PC-3 (cell line): ENCODE measurements around the gene NEBL. TPM values are rescaled to one million over a fixed set of nuclear protein-coding genes. Genes with fewer than 3 reads are reported as not detected.

Experiments used
- ATAC-seq: fragments of 200-7000 bp; cut with Tn5 transposase; 2 replicates; pipeline ENCODE4 v1.9.1; 2020; ENCODE audit warnings: mild to moderate bottlenecking, moderate library complexity
- BruUV-seq: library from RNA; stranded (reverse); fragments of 400-500 nt; replicated peaks from 2 replicates; lab custom pipeline; 2021; lab: Mats Ljungman, UMichigan
- CTCF ChIA-PET: fragments of 300-600 bp; sonication (Branson Sonifier 250); formaldehyde crosslinking; loops from one replicate; lab custom pipeline; 2022; ENCODE audit warnings: antibody characterized with exemption; lab: Charles Lee
- POLR2A ChIA-PET: fragments of 300-600 bp; sonication (Branson Sonifier 250); formaldehyde crosslinking; loops from one replicate; lab custom pipeline; 2022; ENCODE audit warnings: antibody characterized with exemption; ENCODE audit not compliant: unreplicated experiment; lab: Charles Lee
- DNase-seq: peaks from one replicate; pipeline ENCODE4 v3.0.0-alpha.2; 2015
- H2AFZ ChIP-seq: fragments of 300-600 bp; sonication (generic); 2 replicates; pipeline ENCODE4 v1.6.0; 2016; ENCODE audit warnings: antibody characterized with exemption, low read length
- H3F3A ChIP-seq: fragments of 300-600 bp; sonication (generic); one replicate; pipeline ENCODE4 v1.6.0; 2017; ENCODE audit warnings: antibody characterized with exemption, low read length, control low read depth, mild to moderate bottlenecking; ENCODE audit not compliant: unreplicated experiment
- H3K27ac ChIP-seq: fragments of 300-600 bp; sonication (generic); 2 replicates; pipeline ENCODE4 v1.5.1; 2016; ENCODE audit warnings: mild to moderate bottlenecking, low read length
- H3K27me3 ChIP-seq: fragments of 300-600 bp; sonication (generic); 2 replicates; pipeline ENCODE4 v1.6.1; 2016; ENCODE audit warnings: low read length, mixed read lengths
- H3K36me3 ChIP-seq: fragments of 300-600 bp; sonication (generic); 2 replicates; pipeline ENCODE4 v1.6.1; 2016; ENCODE audit warnings: low read depth, mixed run types, low read length, mixed read lengths
- H3K4me1 ChIP-seq: fragments of 300-600 bp; sonication (generic); 2 replicates; pipeline ENCODE4 v1.5.1; 2016; ENCODE audit warnings: low read length; ENCODE audit not compliant: insufficient read depth
- H3K4me2 ChIP-seq: fragments of 300-600 bp; sonication (generic); 2 replicates; pipeline ENCODE4 v1.6.0; 2016; ENCODE audit warnings: low read length
- H3K4me3 ChIP-seq: fragments of 300-600 bp; sonication (generic); 2 replicates; pipeline ENCODE4 v1.5.1; 2016; ENCODE audit warnings: mild to moderate bottlenecking, low read length, mixed read lengths
- H3K79me2 ChIP-seq: fragments of 300-600 bp; sonication (generic); 2 replicates; pipeline ENCODE4 v1.6.1; 2017; ENCODE audit warnings: low read length, mixed read lengths
- H3K9ac ChIP-seq: fragments of 300-600 bp; sonication (generic); 2 replicates; pipeline ENCODE4 v1.6.0; 2016; ENCODE audit warnings: mild to moderate bottlenecking, low read length
- H3K9me2 ChIP-seq: fragments of 300-600 bp; sonication (generic); replicated peaks from 2 replicates; pipeline ENCODE4 v1.6.1; 2016; ENCODE audit warnings: mixed run types, low read length, mixed read lengths
- H3K9me3 ChIP-seq: fragments of 300-600 bp; sonication (generic); 2 replicates; pipeline ENCODE4 v1.6.1; 2016; ENCODE audit warnings: low read length, mixed read lengths
- H4K20me1 ChIP-seq: fragments of 300-600 bp; sonication (generic); 2 replicates; pipeline ENCODE4 v1.6.1; 2016; ENCODE audit warnings: low read length, mixed read lengths
- EZH2 ChIP-seq: fragments of 300-600 bp; sonication (generic); IDR thresholded peaks from one replicate; pipeline ENCODE4 v1.6.1; 2017; ENCODE audit warnings: antibody characterized with exemption, mild to moderate bottlenecking, low read length; ENCODE audit not compliant: unreplicated experiment
- EZH2phosphoT487 ChIP-seq: fragments of 300-600 bp; sonication (generic); IDR thresholded peaks from 2 replicates; pipeline ENCODE4 v1.6.1; 2018; ENCODE audit warnings: mild to moderate bottlenecking, antibody characterized with exemption, low read length, borderline replicate concordance
- intact Hi-C: fragments of 100-400 bp; cut with micrococcal nuclease; formaldehyde crosslinking; loops from 2 replicates; pipeline ENCODE4 v1.9.0; 2023
- total RNA-seq: library from RNA; depleted of rRNA; stranded (reverse); fragments of >200 nt; gene quantifications from 2 replicates; pipeline ENCODE4 v1.2.3, GENCODE V29; 2014
- TF ChIP-seq, protein P1 (sequence below): fragments of 300-600 bp; sonication (generic); conservative IDR thresholded peaks from 2 replicates; pipeline ENCODE4 v1.5.1; 2017; ENCODE audit warnings: antibody characterized with exemption, low read depth, mild to moderate bottlenecking, low read length

Gene NEBL
- total RNA-seq, 1 experiment from 2014 or later, result 14.7 TPM

DNA sequence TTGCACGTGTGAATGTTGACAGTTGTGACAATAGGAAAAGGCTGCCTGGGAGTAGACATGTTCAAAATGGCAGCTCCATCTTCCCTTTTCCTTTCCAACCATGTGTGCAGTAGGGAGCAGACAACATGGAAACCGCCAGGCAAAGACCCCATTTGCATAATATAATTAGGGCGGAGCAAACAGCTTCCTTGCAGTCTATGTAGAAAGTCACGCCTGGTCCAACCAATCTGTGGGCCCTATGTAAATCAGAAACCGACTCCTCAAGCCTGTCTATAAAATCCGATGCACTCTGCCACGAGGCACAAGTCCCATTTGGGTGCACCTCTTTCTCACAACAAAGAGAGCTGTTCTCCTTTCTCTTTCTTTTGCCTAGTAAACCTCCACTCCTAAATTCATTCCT is 19.6 kb downstream of the NEBL start:
- Histone ChIP-seq H4K20me1 (no peaks in the 10 kb centered on the region), H3K9me2 (no peaks in the 10 kb centered on the region), H3K4me1 (peaks cover 29% of the 10 kb centered on the region), H3K79me2 (no peaks in the 10 kb centered on the region), H3K9me3 (no peaks in the 10 kb centered on the region), H3F3A (no peaks in the 10 kb centered on the region), H3K4me2 (peak overlapping the region; percentile 79), H2AFZ (no peak overlapping the region), H3K27me3 (no peaks in the 10 kb centered on the region), H3K4me3 (no peak overlapping the region), H3K9ac (peak overlapping the region; percentile 93), H3K27ac (peak overlapping the region; percentile 99), H3K36me3 (no peaks in the 10 kb centered on the region; the same call in 1 of the 2 replicates)
- no peak for ATAC-seq
- BruUV-seq, result no TSS peak
- intact Hi-C loops, result loop anchor here (5.0 to 10.0 kb wide), 2 partner anchors 287 to 395 kb away; no protein-coding TSS in a partner anchor
- DNase-seq, result no peak
- ChIA-PET CTCF (no interaction called here), POLR2A (no interaction called here)
- TF ChIP-seq, protein P1, sequence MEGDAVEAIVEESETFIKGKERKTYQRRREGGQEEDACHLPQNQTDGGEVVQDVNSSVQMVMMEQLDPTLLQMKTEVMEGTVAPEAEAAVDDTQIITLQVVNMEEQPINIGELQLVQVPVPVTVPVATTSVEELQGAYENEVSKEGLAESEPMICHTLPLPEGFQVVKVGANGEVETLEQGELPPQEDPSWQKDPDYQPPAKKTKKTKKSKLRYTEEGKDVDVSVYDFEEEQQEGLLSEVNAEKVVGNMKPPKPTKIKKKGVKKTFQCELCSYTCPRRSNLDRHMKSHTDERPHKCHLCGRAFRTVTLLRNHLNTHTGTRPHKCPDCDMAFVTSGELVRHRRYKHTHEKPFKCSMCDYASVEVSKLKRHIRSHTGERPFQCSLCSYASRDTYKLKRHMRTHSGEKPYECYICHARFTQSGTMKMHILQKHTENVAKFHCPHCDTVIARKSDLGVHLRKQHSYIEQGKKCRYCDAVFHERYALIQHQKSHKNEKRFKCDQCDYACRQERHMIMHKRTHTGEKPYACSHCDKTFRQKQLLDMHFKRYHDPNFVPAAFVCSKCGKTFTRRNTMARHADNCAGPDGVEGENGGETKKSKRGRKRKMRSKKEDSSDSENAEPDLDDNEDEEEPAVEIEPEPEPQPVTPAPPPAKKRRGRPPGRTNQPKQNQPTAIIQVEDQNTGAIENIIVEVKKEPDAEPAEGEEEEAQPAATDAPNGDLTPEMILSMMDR, result no peak
- TF ChIP-seq EZH2phosphoT487 (no peak), EZH2 (no peak)

DNA sequence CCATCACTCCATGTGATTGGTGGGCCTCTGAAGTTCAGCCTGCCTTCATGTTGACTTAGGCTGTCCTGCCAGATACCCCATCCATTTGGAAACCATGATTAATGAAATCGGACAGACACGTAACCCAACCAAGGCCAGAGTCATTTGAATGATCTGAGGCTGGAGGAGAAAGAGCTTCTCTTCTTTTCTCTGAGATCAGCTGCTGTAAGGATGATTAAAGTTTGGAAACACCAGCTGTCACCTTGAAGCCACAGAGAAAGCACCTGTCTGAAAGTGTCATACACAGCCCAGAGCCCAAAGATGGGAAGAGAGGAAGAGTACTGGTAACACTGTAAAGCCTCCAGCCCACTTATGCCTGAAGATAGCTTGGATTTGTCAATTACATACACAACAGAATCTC is 22.9 kb downstream of the NEBL start:
- POLR2A ChIA-PET, result no interaction called here
- H3F3A ChIP-seq, result no peaks in the 10 kb centered on the region
- ATAC-seq (no peak), DNase-seq (no peak)
- H3K79me2 ChIP-seq, result no peaks in the 10 kb centered on the region
- H3K27me3 ChIP-seq, result no peaks in the 10 kb centered on the region
- H3K9ac ChIP-seq, result no peak overlapping the region
- intact Hi-C loops, result loop anchor here (10.0 kb wide), 1 partner anchor 291 kb away; no protein-coding TSS in a partner anchor
- H2AFZ ChIP-seq, result no peak overlapping the region
- no peaks in the 10 kb centered on the region for H3K36me3 ChIP-seq
- H3K4me2 ChIP-seq, result no peak overlapping the region
- CTCF ChIA-PET, result no interaction called here
- no peaks in the 10 kb centered on the region for H4K20me1 ChIP-seq
- peaks cover 29% of the 10 kb centered on the region for H3K4me1 ChIP-seq
- H3K9me3 ChIP-seq, result no peaks in the 10 kb centered on the region
- BruUV-seq, result no TSS peak
- H3K9me2 ChIP-seq, result no peaks in the 10 kb centered on the region
- no peak overlapping the region for H3K27ac ChIP-seq
- TF ChIP-seq EZH2 (no peak), EZH2phosphoT487 (no peak)
- TF ChIP-seq, protein P1, result no peak
- no peak overlapping the region for H3K4me3 ChIP-seq

DNA sequence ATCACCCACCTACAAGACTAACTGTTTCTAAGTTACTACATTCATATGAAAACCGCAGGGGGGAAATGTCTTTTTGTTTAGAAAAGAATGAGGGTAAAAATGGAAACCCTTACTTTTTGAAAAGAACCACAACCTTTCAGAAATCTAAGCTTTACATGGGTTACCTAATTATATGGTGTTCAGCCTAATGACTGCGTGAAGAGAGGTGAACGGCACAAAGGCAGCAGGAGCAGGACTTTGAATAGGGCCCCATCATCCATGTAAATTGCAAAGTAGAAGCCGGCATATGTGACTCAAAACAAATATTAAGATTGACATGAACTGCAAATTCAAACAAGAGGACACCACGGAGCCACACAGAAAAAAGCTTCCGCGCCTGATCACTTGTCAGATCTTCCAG is 25.1 kb downstream of the NEBL start:
- Histone ChIP-seq H2AFZ (no peak overlapping the region), H3K27ac (no peak overlapping the region), H3F3A (no peaks in the 10 kb centered on the region), H3K79me2 (no peaks in the 10 kb centered on the region), H3K36me3 (no peaks in the 10 kb centered on the region), H3K27me3 (no peaks in the 10 kb centered on the region), H3K4me1 (peaks cover 7% of the 10 kb centered on the region; the same call in 1 of the 2 replicates), H3K9ac (no peak overlapping the region), H4K20me1 (no peaks in the 10 kb centered on the region), H3K4me2 (no peak overlapping the region), H3K9me2 (no peaks in the 10 kb centered on the region), H3K9me3 (no peaks in the 10 kb centered on the region), H3K4me3 (no peak overlapping the region)
- intact Hi-C loops, result loop anchor here (10.0 kb wide), 1 partner anchor 293 kb away; no protein-coding TSS in a partner anchor
- ATAC-seq (no peak), DNase-seq (no peak)
- ChIA-PET CTCF (no interaction called here), POLR2A (no interaction called here)
- no TSS peak for BruUV-seq
- TF ChIP-seq EZH2, result no peak
- TF ChIP-seq EZH2phosphoT487, result no peak
- TF ChIP-seq, protein P1, result no peak
